ENCODE data around the gene HCK. TPM values are rescaled to one million over a fixed set of nuclear protein-coding genes. Genes with fewer than 3 reads are reported as not detected.
A peak's percentile ranks its signal among the peaks of the same experiment; 100 is the strongest.
"Not testable (repeated sequence)": the region's sequence is repeated elsewhere in the genome, so short reads cannot be mapped to it uniquely, and the experiment has no call there.

Gene HCK
- total RNA-seq, 1 donor from 2014 or later: not detected

GRCh38 chr20:32028647-32029372, 23.2 kb upstream of the HCK start:
- peak; percentile 17 for DNase-seq (ENCODE audit: low read depth)

- DNase-seq (ENCODE audit: low read depth): no peak
Observed at GRCh38 chr20:32029561-32029960, 22.5 kb upstream of the HCK start.

GRCh38 chr20:32031007-32031958, 20.8 kb upstream of the HCK start:
- peak; percentile 80 for DNase-seq (ENCODE audit: low read depth)

DNA sequence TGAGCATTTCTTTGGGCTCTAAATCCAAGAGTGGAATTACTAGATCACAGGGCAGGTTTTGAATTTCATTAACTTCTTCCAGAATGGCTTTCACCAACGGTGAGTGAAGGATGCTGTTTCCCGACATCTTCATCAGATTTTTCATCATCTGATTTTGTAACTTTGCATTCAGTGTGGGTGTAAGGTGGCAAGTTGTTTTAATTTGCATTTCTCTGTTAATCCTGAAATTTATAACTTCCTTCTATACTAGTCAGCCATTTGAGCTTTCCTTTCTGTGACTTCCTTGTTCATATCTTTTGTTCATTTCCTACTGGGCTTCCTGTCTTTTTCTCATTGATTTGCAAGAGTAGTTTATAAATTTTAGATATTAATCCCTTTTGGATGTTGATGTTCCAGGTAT, 18.7 kb upstream of the HCK start:
- no peak for DNase-seq (ENCODE audit: low read depth)

DNA sequence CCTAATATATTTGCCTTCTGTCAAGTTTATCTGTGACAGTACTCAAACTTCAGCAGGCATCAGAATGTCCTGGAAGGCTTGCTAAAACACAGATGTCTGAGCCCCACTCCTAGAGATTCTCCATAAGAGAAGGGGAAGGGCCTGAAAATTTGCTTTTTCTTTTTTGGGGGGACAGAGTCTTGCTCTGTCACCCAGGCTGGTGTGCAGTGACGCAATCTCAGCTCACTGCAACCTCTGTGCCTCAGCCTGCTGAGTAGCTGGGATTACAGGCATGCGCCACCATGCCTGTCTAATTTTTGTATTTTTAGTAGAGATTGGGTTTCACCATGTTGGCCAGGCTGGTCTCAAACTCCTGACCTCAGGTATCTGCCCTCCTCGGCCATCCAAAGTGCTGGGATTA, 18.3 kb upstream of the HCK start:
- not testable (repeated sequence) for DNase-seq (ENCODE audit: low read depth)

DNA sequence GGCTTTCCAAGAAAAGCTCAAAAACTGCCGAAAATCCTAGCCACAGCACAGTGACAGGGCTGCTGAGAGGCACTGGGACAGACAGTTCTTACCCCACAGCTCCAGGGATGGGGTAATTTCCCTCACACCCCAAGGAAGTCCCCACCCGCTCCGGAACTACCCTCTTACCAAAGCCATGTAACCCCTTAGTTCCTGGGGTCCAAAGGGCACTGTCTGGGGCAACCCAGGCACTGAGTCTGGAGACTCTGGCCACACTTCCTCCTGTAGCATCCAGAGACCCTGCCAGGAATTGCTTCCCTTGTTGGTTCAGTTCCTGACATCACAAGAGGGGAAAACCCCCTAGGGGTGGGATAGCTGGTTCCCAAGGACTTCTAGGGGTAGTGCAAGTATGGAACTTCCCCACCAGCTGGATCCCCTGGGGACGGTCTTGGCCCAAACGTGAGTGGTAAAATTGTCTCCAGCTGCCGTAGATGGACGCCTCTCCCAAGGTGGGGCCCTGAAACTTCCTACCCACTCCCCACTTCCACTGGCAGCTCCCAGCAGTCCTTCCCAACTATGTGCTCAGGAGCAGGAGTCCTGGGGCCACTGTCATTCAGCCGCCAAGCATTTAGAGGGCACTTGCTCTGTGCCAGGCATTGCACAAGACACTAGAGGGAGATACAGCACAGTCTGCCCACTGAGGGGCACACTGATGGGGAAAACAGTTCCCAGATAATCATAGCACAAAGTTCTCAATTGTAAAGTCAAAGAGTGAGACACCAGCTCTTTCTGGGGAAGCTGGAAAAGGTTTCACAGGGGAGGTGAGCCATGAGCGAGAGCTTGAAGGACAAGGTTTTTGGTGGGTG, 17.2 kb upstream of the HCK start:
- DNase-seq (ENCODE audit: low read depth): no peak

GRCh38 chr20:32035426-32035779, 16.6 kb upstream of the HCK start:
- no peak for DNase-seq (ENCODE audit: low read depth)

GRCh38 chr20:32036252-32036651, 15.8 kb upstream of the HCK start:
- DNase-seq (ENCODE audit: low read depth): no peak

DNA sequence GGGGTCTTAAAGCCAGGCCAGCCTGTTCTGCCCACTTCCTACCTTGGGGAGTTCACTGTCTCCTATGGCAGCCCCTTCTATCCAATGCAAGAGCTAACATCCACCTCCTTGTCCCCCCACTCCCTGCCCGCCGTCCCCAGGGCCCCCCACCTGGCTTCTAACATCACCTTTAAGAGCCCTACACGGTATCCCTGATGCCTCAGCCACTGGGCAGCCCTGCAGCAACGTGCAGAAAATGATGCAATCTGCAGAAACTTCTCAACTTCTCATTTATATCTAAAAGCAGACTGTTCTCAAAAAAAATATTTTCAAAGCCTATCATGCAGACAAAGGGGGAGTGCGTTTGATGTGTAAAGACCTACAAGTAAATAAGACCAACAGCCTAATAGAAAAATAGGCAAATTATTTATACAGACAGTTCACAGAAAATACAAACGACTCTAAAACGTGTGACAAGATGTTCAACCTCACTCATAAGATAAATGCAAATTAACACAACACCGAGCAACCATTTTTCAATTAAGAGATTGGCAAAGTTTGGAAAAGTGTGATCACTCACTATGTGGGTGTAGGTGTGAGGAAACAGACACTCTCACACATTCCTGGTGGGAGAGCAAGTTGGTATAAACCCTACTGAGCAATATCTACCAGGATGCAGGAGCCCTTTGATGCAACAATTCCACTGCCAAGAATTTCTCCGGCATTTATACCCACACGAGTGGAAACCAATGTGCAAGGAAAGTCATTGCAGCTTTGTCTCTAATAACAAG, 15.1 kb upstream of the HCK start:
- no peak for DNase-seq (ENCODE audit: low read depth)

DNA sequence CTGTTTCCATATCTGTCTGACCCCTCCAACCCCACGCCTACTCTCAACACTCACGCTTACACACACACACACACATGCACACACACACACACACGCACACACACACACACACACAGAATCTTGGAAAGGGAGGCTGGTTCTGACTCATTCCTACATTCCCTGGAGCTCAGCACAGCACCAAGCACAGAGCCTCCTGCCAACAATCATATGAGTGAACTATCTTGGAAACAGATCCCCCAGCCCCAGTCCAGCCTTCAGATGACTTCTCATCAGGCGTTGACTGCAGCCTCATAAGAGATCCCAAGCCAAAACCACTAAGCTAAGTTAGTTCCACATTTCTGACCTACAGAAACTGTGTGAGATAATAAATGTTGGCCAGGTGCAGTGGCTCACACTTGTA, 14.1 kb upstream of the HCK start:
- DNase-seq (ENCODE audit: low read depth): no peak

GRCh38 chr20:32040142-32040953, 11.7 kb upstream of the HCK start:
- DNase-seq (ENCODE audit: low read depth): peak; percentile 58

DNA sequence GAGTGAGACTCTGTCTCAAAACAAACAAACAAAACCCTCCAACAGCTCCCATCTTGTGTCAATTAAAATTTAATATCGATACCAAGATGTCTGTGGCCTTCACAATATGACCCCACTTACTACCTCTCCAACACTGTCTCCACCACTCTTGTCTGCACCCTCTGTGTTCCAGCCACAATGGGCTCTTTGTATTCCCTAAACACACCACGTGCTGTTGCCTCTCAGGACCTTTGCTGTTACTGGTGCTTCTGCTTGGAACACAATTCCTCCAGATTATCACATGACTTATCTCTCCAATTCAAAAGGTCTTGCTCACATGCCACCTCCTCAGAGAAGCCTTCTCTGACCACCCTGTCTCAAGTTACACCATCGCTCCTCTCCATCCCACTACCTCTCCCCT, 6.0 kb upstream of the HCK start:
- no peak for DNase-seq (ENCODE audit: low read depth)

DNA sequence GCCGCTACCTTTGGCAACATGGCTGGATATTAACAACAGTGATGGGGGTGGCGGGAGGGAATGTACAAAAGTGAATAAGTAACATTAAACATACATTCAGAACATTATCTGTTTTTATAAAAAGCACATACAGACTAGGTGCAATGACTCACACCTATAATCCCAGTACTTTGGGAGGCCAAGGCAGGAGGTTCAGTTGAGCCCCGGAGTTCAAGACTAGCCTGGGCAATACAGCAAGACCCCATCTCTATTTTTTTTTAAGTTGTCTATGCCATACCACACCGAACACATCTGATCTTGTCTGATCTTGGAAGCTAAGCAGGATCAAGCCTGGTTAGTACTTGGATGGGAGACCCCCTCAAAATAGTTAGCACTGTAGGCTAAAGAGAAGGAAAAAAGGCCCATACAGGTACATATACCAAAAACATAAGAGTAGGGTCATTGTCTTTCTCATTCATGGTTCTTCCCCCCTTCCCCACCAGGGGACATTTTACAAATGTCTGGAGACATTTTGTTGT, 1.7 kb upstream of the HCK start:
- no peak for DNase-seq (ENCODE audit: low read depth)

GRCh38 chr20:32050851-32051556, 1.0 kb upstream of the HCK start:
- peak; percentile 23 for DNase-seq (ENCODE audit: low read depth)

DNA sequence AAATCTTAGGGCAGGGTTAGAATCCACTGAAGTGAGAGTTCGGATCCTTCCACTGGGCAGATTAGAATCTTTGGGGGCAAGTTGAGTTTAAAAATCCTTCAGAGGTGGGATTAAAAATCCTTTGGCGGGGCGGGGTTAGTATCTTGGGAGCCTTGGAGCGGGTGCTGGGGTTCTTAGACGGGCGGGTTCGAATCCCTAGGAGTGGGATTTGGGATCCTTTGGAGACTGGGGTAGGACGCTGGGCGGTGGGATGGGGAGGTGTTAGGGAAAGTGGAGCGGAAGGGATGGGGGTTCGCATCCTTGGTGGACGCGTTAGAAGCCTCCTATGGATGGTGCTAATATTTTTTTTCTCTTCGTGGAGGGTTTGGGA, 337 bp upstream of the HCK start:
- DNase-seq (ENCODE audit: low read depth): no peak

DNA sequence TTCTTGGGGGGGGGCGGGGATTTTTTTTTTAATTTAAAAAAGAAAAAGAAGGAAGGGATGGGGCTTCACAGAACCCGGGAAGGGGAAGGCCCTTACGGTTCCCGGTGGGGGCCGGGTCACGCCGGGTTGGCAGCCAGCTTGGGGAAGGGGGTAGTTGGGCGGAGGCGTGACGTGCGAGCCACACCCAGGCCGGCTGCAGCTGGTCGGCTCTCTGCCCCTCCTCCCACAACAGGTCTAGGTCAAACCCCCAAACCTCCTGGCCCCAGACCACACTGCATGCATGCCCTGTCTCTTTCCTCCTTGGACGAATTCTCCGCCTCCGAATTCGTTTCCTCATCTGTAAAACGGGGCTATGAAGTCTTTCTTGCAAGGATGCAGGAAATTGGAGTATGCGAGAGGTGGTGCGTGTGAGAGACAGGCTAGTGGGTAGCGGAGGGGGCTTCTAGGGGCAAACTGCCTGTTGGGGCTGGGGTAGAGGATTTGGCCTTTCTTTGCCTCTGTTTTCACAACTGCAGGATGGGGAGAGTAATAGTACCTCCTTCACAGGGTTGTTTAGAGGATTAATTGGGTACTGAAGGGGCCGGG, 828 bp downstream of the HCK start:
- no peak for DNase-seq (ENCODE audit: low read depth)

- no peak for DNase-seq (ENCODE audit: low read depth)
Observed at GRCh38 chr20:32053648-32054047, 1.6 kb downstream of the HCK start.

DNA sequence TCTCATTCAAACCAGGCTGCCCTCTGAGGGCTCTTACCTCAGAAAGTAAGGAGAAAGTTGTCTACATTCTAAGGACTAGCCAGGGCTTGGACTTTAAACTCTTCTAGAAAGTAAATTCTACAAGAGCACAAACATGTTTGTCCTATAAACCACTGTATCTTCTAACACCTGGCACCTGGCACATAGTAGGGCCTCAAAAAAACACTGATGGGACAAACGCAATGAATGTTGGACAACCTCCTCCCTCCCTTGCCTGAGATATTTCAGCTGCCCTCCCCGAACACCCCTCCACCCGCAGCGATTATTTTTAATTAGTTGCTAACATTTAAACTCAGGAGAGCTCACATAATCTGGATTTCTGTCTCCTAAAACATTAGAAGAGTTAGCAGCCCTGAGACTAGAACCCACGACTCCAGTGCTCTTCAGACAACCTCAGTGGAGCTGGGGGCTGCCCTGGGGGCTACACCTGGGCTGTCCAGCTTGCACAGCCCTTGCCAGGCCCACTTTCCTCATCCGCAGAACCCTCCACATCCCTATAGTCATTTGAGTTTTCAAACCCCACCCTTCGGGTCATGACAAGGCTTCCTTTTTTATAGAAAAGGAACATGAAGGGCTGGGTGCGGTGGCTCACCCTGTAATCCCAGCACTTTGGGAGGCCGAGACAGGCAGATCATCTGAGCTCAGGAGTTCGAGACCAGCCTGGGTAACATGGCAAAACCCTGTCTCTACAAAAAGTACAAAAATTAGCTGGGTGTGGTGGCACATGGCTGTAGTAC, 4.9 kb downstream of the HCK start:
- no peak for DNase-seq (ENCODE audit: low read depth)
